Ectodermal cell (in vitro differentiated cells): ENCODE results near the gene SOX2.
"Not testable (repeated sequence)": the region's sequence is repeated elsewhere in the genome, so short reads cannot be mapped to it uniquely, and the experiment has no call there.

Source experiments
- H3K27ac ChIP-seq: 2 replicates; pipeline ENCODE4 v1.7.0; 2013; ENCODE audit warnings: mild to moderate bottlenecking, low read depth, low read length; ENCODE audit not compliant: insufficient read depth, poor library complexity, severe bottlenecking
- H3K27me3 ChIP-seq: 2 replicates; pipeline ENCODE4 v1.7.0; 2013; ENCODE audit warnings: mild to moderate bottlenecking, low read length; ENCODE audit not compliant: insufficient read depth, control insufficient read depth, poor library complexity, severe bottlenecking
- H3K36me3 ChIP-seq: one replicate; pipeline ENCODE4 v1.7.0; 2013; ENCODE audit warnings: low read length; ENCODE audit not compliant: control insufficient read depth, insufficient read depth
- H3K4me1 ChIP-seq: one replicate; pipeline ENCODE4 v1.7.0; 2013; ENCODE audit warnings: low read length; ENCODE audit not compliant: control insufficient read depth, insufficient read depth
- H3K4me3 ChIP-seq: 2 replicates; pipeline ENCODE4 v1.7.0; 2013; ENCODE audit warnings: low read depth, low read length, control low read depth; ENCODE audit not compliant: insufficient read depth
- H3K9me3 ChIP-seq: 2 replicates; pipeline ENCODE4 v1.7.0; 2013; ENCODE audit warnings: mild to moderate bottlenecking, low read length, moderate library complexity; ENCODE audit not compliant: control insufficient read depth
- WGBS, 2 experiments: methylation state at CpG; one replicate each; pipeline ENCODE4 v1.1.7; 2013; ENCODE audit warnings: missing lambda C conversion rate in 2 of 2; 5-methylcytosine and 5-hydroxymethylcytosine counted together

The SOX2 gene

GRCh38 chr3:181761906-181762305 lies 50.2 kb downstream of the SOX2 start:
- Histone ChIP-seq H3K27ac (no peak overlapping the region), H3K9me3 (no peaks in the 10 kb centered on the region), H3K27me3 (no peaks in the 10 kb centered on the region), H3K4me1 (peaks cover 23% of the 10 kb centered on the region), H3K4me3 (no peak overlapping the region), H3K36me3 (no peaks in the 10 kb centered on the region)
- 93 to 94% methylated on average over 6 of the region's 6 CpGs for WGBS, 2 experiments

- H3K27me3 ChIP-seq, H3K36me3 ChIP-seq, H3K9me3 ChIP-seq, H3K27ac ChIP-seq, H3K4me3 ChIP-seq: not testable (repeated sequence)
- H3K4me1 ChIP-seq = peaks cover 11% of the 10 kb centered on the region
- 94 to 95% methylated on average over 5 of the region's 5 CpGs for WGBS, 2 experiments
These were observed 52.3 kb downstream of the SOX2 start for GRCh38 chr3:181764033-181764432.
